GM18861 (cell line): ENCODE data around the gene ATE1.
"Not testable (repeated sequence)": the region's sequence is repeated elsewhere in the genome, so short reads cannot be mapped to it uniquely, and the experiment has no call there.

Experiments used
- ATAC-seq: cut with Tn5 transposase; IDR thresholded peaks from one replicate; pipeline ENCODE4 v1.9.1; 2021; ENCODE audit not compliant: unreplicated experiment

ATE1 gene

DNA sequence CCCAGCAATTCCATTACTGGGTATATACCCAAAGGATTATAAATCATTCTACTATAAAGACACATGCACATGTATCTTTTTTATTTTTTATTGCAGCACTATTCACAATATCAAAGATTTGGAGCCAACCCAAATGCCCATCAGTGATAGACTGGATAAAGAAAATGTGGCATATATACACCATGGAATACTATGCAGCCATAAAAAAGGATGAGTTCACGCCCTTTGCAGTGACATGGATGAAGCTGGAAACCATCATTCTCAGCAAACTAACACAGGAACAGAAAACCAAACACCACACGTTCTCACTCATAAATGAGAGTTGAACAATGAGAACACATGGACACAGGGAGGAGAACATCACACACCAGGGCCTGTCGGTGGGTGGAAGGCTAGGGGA is 228.1 kb downstream of the ATE1 start:
- not testable (repeated sequence) for ATAC-seq

DNA sequence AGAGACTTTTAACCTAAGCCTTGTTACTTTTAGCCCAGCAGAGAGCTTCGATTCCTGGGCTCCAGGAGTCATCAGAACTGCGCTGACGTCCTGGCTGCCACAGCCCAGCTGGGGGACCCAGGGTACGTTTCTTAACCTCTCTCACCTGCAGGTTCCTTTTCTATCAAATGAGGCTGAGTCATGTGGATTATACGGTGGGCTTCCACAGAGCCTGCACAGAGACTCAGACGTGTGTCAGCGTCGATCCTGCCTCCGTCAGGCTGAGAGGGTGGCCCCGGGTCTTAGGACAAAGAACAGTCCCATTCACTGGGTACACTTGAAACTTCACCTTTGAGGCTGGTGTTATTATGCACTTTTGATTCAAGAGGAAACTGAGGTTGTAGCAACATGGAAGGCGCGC is 228.9 kb downstream of the ATE1 start:
- ATAC-seq, result no peak

DNA sequence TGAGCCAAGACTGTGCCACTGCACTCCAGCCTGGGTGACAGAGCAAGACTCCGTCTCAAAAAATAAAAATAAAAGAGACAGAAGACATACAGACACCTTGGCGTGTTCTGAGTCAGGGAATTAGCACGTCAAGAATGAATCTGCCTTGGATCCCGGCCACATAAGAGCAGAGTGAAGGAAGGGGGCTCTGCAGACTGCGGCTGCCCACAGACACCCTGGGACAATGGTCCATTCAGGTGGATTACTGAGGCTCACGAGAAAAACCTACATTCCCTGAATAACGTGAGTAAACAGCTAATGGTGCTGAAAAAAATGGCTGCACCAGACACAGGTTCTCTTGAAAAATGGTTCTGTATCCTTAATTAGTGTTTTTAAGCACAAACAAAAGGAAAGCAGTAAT is 229.5 kb downstream of the ATE1 start:
- ATAC-seq, result no peak

DNA sequence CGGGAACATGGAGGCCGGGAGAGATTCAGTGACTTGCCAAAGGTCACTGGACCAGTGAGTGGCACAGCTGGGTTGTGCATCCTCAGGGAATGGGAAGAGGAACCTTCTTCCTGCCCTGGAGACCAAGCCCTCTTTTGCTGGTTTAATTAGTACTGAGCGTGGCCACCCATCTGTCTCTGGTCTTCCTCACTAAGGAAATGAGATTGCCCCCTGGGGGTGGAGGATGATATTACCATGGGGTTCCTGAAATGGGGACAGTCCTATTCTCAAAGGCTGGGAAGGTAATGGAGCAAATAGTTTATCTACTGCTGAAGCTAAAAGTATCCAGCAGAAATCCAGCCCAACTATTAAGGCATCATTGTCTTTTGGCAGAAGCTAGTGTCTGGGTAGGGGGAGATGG is 231.0 kb downstream of the ATE1 start:
- ATAC-seq, result no peak

DNA sequence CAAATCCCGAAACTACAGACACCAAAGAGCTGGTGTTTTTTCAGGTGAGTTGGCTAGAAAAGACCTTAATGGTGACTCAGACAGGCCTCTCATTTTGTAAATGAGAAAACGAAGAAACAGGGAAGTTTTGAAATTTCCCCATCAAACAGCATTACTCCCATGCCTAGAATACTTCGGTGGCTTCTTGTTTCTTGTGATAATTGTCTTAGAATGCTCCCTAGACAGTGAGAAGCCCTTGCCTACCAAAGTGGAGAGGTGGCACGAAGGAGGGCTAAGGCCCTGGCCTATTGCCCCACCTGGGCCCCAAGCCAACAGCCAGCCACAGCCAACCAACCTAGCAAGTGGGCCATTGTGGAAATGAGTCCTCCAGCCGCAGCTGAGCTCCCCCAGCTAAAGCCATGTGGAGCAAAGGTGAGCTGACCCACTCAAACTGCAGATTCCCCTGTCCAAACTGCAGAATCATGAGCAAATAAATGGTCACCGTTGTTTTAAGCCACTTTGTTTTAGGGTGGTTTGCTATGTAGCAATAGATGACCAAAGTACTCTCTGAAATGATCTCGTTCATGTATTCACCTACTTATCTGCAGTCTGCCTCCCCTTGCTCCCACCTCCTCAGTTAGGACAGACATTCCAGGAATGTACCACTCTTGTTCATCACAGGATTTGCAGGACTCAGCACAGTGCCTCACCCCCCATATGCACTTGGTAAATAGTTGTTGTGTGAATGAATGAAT is 231.9 kb downstream of the ATE1 start:
- no peak for ATAC-seq

DNA sequence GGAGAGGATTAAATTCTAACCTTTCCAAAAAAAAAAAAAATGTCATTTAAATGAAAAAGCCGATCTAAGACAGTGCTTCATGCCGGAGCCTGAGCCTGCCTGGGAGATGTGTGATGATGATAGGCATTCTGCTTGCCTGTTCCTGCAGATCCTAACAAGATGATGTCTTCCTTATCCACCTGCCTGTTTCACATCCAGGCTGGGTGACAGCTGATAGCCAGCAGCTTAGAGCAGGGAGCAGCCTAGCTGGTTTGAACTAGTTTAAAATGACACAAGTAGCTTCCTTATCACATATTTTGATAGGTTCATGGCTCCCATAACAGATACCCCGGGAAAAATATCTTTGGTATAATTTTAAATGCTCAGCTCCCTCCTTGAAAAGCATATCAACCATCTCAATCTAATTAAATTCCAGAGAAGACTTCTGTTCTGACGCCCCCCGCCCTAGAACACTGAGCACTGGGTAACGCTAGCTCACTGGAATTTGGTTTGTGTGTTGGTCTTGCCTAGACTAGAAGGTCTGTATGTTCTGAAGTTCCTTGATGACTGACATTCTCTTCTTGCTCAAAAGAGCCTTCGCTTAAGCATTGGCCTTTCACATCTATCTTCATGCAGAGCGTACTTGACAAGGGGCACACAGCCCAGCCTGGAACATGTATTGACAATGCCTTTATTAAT is 232.7 kb downstream of the ATE1 start:
- no peak for ATAC-seq

DNA sequence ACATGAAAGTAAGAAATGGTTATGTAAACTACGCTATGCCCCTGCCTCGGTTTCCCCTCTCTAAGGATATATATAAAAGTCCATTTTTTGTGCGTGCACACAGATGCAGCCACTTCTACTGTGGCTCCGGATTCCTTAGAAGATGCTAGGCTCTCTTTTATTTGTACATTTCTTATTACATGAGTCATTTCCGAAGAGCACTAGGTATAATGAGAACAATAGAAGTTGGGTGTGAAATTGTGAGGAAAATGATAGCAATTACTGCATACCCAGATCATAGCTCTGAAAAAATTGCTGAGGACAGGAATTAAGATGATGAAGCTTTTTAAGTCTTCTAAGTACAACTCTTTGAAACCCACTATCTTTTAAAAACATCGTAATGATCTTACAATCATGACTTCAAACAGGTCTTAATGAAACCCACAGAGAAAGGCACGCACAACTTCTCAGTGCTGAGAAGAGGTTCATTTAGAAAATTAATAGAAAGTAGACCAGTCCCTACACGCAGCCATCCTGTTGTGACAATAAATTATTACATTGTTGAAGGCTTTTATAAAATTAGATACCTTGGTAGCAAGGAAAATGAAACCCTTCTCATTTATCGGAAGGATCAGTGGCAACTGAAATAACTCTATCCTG is 233.4 kb downstream of the ATE1 start:
- ATAC-seq, result no peak

DNA sequence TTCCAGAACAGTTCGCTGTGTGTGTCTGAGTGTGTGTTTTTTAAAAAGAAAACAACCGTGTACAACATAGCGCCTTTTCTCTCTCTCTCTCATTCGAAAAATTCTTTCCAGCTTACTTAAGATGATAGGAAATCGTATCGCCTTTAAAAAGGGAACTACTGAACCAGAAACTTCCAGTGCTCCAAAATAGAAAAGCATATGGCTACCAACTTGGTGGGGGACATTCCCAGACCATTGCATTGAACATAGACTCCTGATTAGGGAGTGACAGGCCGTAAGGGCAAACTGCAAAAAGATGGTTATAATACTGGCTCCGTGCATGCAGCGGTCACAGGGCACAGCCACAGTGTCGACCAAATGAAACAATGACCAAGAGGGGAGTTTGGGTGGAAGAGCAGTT is 235.2 kb downstream of the ATE1 start:
- ATAC-seq, result no peak

DNA sequence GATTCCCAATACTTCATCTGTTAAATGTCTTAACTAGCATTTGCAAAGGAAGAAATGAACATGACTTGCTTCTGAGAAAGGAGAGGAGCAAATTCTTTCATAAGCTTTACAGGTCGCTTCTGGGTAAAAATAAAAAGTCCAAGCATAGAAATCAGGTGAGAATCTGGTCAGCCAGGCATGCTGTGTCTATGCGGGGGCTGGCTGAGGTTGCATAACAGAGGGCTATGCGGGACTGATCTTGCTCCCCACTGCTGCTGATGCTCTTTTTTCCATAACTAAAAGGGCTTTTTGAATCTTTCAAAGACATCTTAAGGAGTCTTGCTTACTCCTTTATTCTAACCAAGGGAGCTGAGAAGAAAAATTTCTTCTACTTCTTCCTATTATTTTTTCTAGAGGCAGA is 236.9 kb downstream of the ATE1 start:
- ATAC-seq, result no peak
